Panc1 (cell line): ENCODE data around the gene CMTM4. TPM values are rescaled to one million over a fixed set of nuclear protein-coding genes. Genes with fewer than 3 reads are reported as not detected.

Source experiments
- ATAC-seq: fragments of 200-7000 bp; cut with Tn5 transposase; 2 replicates; pipeline ENCODE4 v1.9.1; 2020; ENCODE audit warnings: mild to moderate bottlenecking, moderate library complexity
- BruUV-seq: library from RNA; stranded (reverse); fragments of 400-500 nt; replicated peaks from 2 replicates; lab custom pipeline; 2021; lab: Mats Ljungman, UMichigan
- CTCF ChIA-PET: fragments of 300-600 bp; sonication (Branson Sonifier 250); formaldehyde crosslinking; loops from one replicate; lab custom pipeline; 2022; ENCODE audit warnings: antibody characterized with exemption; lab: Charles Lee
- POLR2A ChIA-PET: fragments of 300-600 bp; sonication (Branson Sonifier 250); formaldehyde crosslinking; loops from one replicate; lab custom pipeline; 2022; ENCODE audit warnings: antibody characterized with exemption; lab: Charles Lee
- DNase-seq: peaks from one replicate; pipeline ENCODE4 v3.0.0-alpha.2; 2010; ENCODE audit warnings: low read depth, low spot score
- H3K27ac ChIP-seq: 2 replicates; pipeline ENCODE4 v1.5.1; 2011; ENCODE audit warnings: mild to moderate bottlenecking, low read length, inconsistent platforms
- H3K27me3 ChIP-seq: fragments of 200-500 bp; sonication (Bioruptor generic); 2 replicates; pipeline ENCODE4 v1.6.0; 2014; ENCODE audit warnings: low read length, inconsistent platforms; ENCODE audit not compliant: control insufficient read depth, insufficient read depth
- H3K36me3 ChIP-seq: fragments of 200-500 bp; sonication (Bioruptor generic); 2 replicates; pipeline ENCODE4 v1.5.1; 2014; ENCODE audit warnings: inconsistent platforms, mild to moderate bottlenecking, low read length, moderate library complexity; ENCODE audit not compliant: control insufficient read depth, insufficient read depth
- H3K4me1 ChIP-seq: 2 replicates; pipeline ENCODE4 v1.5.1; 2011; ENCODE audit warnings: inconsistent platforms, mild to moderate bottlenecking, low read length, moderate library complexity; ENCODE audit not compliant: control insufficient read depth, insufficient read depth
- H3K4me3 ChIP-seq, 2 experiments: 2 replicates each; pipeline ENCODE4 v1.5.1; 2011 to 2012; ENCODE audit warnings: low read depth in 2 of 2, low read length in 2 of 2, mild to moderate bottlenecking in 2 of 2, inconsistent platforms in 1 of 2, moderate library complexity in 1 of 2
- H3K9me3 ChIP-seq: fragments of 200-500 bp; sonication (Bioruptor generic); 2 replicates; pipeline ENCODE4 v1.5.1; 2014; ENCODE audit warnings: low read depth, mild to moderate bottlenecking, inconsistent platforms, low read length, moderate library complexity; ENCODE audit not compliant: control insufficient read depth, insufficient read depth
- CTCF ChIP-seq: fragments of 450-650 bp; IDR thresholded peaks from 2 replicates; pipeline ENCODE4 v1.5.1; 2017; ENCODE audit warnings: mild to moderate bottlenecking
- POLR2AphosphoS5 ChIP-seq: IDR thresholded peaks from 2 replicates; pipeline ENCODE4 v1.6.1; 2012; ENCODE audit warnings: mild to moderate bottlenecking, low read depth, low read length, moderate library complexity
- SIN3A ChIP-seq: IDR thresholded peaks from 2 replicates; pipeline ENCODE4 v1.6.1; 2012; ENCODE audit warnings: low read depth, mild to moderate bottlenecking, low read length, moderate library complexity, borderline replicate concordance; ENCODE audit not compliant: insufficient read depth
- TCF7L2 ChIP-seq: IDR thresholded peaks from 2 replicates; pipeline ENCODE4 v1.6.1; 2011; ENCODE audit warnings: mild to moderate bottlenecking, low read depth, low read length, inconsistent platforms
- in situ Hi-C: cut with HindIII; loops from 2 replicates; pipeline ENCODE4 v1.10.0; 2016; ENCODE audit warnings: low sequenced_read_pairs, low pct_unique_long_range_greater_than_20kb
- intact Hi-C: fragments of 100-400 bp; cut with micrococcal nuclease; formaldehyde crosslinking; loops from one replicate; pipeline ENCODE4 v1.10.0; 2022; ENCODE audit not compliant: unreplicated experiment
- total RNA-seq: library from RNA; stranded (reverse); gene quantifications from one replicate; pipeline ENCODE4 v1.2.1, GENCODE V29; 2021; ENCODE audit not compliant: unreplicated experiment
- TF ChIP-seq, protein P1 (sequence below), 2 experiments: IDR thresholded peaks; 2 replicates each; pipeline ENCODE4 v1.6.1; 2011 to 2012; ENCODE audit warnings: low read depth in 2 of 2, control low read depth in 1 of 2, low read length in 1 of 2, mild to moderate bottlenecking in 1 of 2, moderate library complexity in 1 of 2; ENCODE audit not compliant: insufficient read depth in 1 of 2

The CMTM4 gene
- total RNA-seq, 1 experiment from 2014 or later, result 51.9 TPM

DNA sequence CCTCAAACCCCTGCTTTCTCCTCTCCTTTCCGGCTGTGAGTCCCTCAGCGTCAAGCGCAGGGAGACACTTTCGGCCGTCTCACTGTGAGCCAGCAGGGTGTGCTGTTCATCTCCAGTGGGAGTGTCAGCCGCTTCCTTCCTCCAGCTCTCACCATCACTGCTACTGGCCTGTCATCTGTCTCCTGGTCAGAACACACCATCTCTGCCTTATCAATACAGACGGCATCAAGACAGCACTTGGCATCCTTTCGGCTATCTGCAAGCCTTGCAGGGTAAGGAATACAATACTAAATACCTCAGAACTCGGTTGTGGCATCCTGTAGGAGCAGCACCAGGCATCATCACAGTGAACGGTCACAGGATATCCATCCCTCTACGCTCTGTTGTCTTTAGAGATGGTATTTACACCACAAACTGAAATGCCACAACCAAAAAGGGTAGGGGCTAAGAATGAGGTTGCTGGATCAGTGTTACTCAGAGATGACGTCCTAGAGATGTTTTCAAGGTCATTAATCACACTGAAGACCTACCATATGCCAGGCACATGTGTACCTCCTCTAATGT lies 20.7 kb upstream of the CMTM4 start:
- CTCF ChIA-PET, result interaction anchor here (0.5 to 0.6 kb wide), 2 partner anchors 20 to 151 kb away, joined by 4 to 5 read pairs; no protein-coding TSS in a partner anchor
- in situ Hi-C loops (no loop called here), intact Hi-C loops (no loop called here)
- DNase-seq (no peak), ATAC-seq (peak; percentile 80)
- Histone ChIP-seq H3K4me3 (no peak overlapping the region), H3K27ac (no peak overlapping the region), H3K9me3 (no peaks in the 10 kb centered on the region), H3K4me1 (no peaks in the 10 kb centered on the region), H3K36me3 (peaks cover 3% of the 10 kb centered on the region; the same call in 1 of the 2 replicates), H3K27me3 (no peaks in the 10 kb centered on the region)
- TF ChIP-seq TCF7L2, result no peak
- TF ChIP-seq CTCF, result peak; percentile 67; the same call in 1 of the 2 replicates
- BruUV-seq, result no TSS peak
- POLR2A ChIA-PET, result no interaction called here

DNA sequence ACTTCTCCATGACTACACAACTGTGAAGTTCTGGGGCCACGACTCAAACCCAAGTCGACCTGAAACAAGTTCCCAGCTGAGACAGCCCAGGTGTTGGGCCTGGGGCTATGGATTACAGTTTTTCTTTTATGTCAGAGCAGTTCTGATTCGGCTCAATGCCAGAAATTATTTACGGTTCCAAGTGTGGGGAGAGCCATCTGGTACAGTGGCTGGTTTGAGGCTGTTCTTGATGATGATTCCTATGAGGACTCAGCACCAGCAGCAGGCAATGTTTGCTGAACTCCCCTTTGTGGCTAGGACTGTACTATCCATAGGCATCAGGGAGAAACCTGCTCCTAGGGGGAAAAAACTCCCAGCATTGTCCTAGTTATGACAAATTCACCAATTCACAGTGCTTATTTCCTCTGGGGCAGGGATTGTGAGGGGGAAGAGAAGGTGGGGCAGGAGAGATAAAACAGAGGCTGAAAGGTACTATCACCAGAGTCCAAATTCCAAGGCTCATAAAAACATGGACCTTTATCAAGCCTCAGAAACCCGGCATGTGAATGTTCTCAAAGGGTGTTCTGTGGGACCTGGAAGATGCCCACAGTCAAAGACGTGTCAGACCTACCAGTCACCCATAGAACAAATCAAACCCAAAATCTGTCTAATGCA lies 18.2 kb upstream of the CMTM4 start:
- in situ Hi-C loops, result no loop called here
- TF ChIP-seq POLR2AphosphoS5 (no peak), CTCF (no peak), SIN3A (no peak), TCF7L2 (no peak)
- CTCF ChIA-PET, result interaction anchor here (0.7 kb wide), 1 partner anchor 11 kb away, joined by 7 read pairs; no protein-coding TSS in a partner anchor
- no peaks in the 10 kb centered on the region for H3K4me1 ChIP-seq
- no peak overlapping the region for H3K4me3 ChIP-seq
- no TSS peak for BruUV-seq
- no peak overlapping the region for H3K27ac ChIP-seq
- POLR2A ChIA-PET, result interaction anchor here (0.6 kb wide), 1 partner anchor 53 kb away, joined by 12 read pairs; no protein-coding TSS in a partner anchor
- no peaks in the 10 kb centered on the region for H3K36me3 ChIP-seq
- ATAC-seq (no peak), DNase-seq (no peak)
- no peaks in the 10 kb centered on the region for H3K9me3 ChIP-seq
- intact Hi-C loops, result no loop called here
- no peaks in the 10 kb centered on the region for H3K27me3 ChIP-seq

DNA sequence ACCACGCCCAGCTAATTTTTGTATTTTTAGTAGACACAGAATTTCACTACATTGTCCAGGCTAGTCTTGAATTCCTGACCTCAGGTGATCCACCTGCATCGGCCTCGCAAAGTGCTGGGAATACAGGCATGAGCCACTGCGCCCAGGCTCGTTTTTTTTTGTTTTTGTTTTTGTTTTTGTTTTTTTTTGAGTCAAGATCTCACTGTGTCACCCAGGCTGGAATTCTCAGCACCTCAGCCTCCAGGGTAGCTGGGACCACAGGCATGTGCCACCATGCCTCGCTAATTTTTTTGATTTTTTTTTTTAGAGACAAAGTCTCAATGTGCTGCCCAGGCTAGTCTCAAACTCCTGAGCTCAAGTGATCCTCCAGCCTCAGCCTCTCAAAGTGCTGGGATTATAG lies 17.5 kb upstream of the CMTM4 start:
- no peaks in the 10 kb centered on the region for H3K4me1 ChIP-seq
- TF ChIP-seq POLR2AphosphoS5 (no peak), CTCF (no peak), SIN3A (no peak), TCF7L2 (no peak)
- TF ChIP-seq, protein P1, sequence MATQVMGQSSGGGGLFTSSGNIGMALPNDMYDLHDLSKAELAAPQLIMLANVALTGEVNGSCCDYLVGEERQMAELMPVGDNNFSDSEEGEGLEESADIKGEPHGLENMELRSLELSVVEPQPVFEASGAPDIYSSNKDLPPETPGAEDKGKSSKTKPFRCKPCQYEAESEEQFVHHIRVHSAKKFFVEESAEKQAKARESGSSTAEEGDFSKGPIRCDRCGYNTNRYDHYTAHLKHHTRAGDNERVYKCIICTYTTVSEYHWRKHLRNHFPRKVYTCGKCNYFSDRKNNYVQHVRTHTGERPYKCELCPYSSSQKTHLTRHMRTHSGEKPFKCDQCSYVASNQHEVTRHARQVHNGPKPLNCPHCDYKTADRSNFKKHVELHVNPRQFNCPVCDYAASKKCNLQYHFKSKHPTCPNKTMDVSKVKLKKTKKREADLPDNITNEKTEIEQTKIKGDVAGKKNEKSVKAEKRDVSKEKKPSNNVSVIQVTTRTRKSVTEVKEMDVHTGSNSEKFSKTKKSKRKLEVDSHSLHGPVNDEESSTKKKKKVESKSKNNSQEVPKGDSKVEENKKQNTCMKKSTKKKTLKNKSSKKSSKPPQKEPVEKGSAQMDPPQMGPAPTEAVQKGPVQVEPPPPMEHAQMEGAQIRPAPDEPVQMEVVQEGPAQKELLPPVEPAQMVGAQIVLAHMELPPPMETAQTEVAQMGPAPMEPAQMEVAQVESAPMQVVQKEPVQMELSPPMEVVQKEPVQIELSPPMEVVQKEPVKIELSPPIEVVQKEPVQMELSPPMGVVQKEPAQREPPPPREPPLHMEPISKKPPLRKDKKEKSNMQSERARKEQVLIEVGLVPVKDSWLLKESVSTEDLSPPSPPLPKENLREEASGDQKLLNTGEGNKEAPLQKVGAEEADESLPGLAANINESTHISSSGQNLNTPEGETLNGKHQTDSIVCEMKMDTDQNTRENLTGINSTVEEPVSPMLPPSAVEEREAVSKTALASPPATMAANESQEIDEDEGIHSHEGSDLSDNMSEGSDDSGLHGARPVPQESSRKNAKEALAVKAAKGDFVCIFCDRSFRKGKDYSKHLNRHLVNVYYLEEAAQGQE (IDR thresholded peaks at IDR 0.05; ENCODE audit: insufficient read depth in 1 of 2, low read depth in 2 of 2, low read length in 1 of 2), result no peak
- H3K9me3 ChIP-seq, result no peaks in the 10 kb centered on the region
- H3K4me3 ChIP-seq, result no peak overlapping the region
- intact Hi-C loops, result no loop called here
- no peak for ATAC-seq
- no peak for DNase-seq
- H3K27me3 ChIP-seq, result no peaks in the 10 kb centered on the region
- H3K27ac ChIP-seq, result no peak overlapping the region
- POLR2A ChIA-PET, result interaction anchor here (0.6 kb wide), 1 partner anchor 52 kb away, joined by 12 read pairs; no protein-coding TSS in a partner anchor
- BruUV-seq, result no TSS peak
- CTCF ChIA-PET, result interaction anchor here (0.6 to 0.7 kb wide), 2 partner anchors 10 to 43 kb away, joined by 5 to 7 read pairs; no protein-coding TSS in a partner anchor
- in situ Hi-C loops, result no loop called here
- no peaks in the 10 kb centered on the region for H3K36me3 ChIP-seq
